HEK293 (cell line): ENCODE results near the gene VPS13C.

Experiments used
- ZNF223 ChIP-seq: fragments of 450-650 bp; formaldehyde crosslinking; IDR thresholded peaks from 2 replicates; pipeline ENCODE4 v1.5.1; 2016; ENCODE audit warnings: missing biosample characterization, missing genetic modification characterization
- ZNF292 ChIP-seq: fragments of 450-650 bp; formaldehyde crosslinking; IDR thresholded peaks from 2 replicates; pipeline ENCODE4 v1.5.1; 2016; ENCODE audit warnings: low read depth, missing biosample characterization, missing genetic modification characterization, borderline replicate concordance
- ZNF473 ChIP-seq: fragments of 450-650 bp; formaldehyde crosslinking; IDR thresholded peaks from 2 replicates; pipeline ENCODE4 v1.5.1; 2017; ENCODE audit warnings: missing biosample characterization, missing genetic modification characterization
- TF ChIP-seq, protein P1 (sequence below): fragments of 450-650 bp; formaldehyde crosslinking; IDR thresholded peaks from 2 replicates; pipeline ENCODE4 v1.5.1; 2016; ENCODE audit warnings: missing biosample characterization, missing genetic modification characterization
- TF ChIP-seq, protein P2 (sequence below): fragments of 450-650 bp; formaldehyde crosslinking; optimal IDR thresholded peaks from 2 replicates; pipeline ENCODE3; 2016; ENCODE audit warnings: missing biosample characterization, mild to moderate bottlenecking, missing genetic modification characterization
- TF ChIP-seq, protein P3 (sequence below): fragments of 450-650 bp; formaldehyde crosslinking; IDR thresholded peaks from 2 replicates; pipeline ENCODE4 v1.5.1; 2016; ENCODE audit warnings: missing biosample characterization, missing genetic modification characterization

DNA sequence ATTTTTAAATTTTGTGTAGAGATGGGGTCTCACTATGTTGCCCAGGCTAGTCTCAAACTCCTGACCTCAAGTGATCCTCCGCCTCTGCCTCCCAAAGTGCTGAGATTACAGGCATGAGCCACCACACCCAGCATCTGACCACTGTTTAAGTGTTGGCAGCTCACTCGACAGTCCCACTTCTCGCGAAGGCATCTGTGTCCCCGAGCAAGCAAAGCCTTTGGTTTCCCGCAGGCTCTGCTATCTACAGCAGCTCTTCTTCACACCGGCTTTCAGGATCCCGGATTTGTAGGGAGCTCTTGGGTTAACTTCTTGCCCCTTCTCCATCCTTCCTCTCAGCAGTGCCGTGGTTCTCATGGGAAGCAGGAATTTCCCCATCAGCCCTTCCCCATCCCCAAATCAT, 240.9 kb downstream of the VPS13C start:
- TF ChIP-seq, protein P1, sequence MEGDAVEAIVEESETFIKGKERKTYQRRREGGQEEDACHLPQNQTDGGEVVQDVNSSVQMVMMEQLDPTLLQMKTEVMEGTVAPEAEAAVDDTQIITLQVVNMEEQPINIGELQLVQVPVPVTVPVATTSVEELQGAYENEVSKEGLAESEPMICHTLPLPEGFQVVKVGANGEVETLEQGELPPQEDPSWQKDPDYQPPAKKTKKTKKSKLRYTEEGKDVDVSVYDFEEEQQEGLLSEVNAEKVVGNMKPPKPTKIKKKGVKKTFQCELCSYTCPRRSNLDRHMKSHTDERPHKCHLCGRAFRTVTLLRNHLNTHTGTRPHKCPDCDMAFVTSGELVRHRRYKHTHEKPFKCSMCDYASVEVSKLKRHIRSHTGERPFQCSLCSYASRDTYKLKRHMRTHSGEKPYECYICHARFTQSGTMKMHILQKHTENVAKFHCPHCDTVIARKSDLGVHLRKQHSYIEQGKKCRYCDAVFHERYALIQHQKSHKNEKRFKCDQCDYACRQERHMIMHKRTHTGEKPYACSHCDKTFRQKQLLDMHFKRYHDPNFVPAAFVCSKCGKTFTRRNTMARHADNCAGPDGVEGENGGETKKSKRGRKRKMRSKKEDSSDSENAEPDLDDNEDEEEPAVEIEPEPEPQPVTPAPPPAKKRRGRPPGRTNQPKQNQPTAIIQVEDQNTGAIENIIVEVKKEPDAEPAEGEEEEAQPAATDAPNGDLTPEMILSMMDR (tag by site-specific recombination): no peak
- TF ChIP-seq, protein P2, sequence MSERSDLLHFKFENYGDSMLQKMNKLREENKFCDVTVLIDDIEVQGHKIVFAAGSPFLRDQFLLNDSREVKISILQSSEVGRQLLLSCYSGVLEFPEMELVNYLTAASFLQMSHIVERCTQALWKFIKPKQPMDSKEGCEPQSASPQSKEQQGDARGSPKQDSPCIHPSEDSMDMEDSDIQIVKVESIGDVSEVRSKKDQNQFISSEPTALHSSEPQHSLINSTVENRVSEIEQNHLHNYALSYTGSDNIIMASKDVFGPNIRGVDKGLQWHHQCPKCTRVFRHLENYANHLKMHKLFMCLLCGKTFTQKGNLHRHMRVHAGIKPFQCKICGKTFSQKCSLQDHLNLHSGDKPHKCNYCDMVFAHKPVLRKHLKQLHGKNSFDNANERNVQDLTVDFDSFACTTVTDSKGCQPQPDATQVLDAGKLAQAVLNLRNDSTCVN (tag by site-specific recombination): no peak
- TF ChIP-seq ZNF473 (tag by site-specific recombination): no peak
- TF ChIP-seq ZNF292 (tag by site-specific recombination): no peak
- no peak for TF ChIP-seq ZNF223
- TF ChIP-seq, protein P3, sequence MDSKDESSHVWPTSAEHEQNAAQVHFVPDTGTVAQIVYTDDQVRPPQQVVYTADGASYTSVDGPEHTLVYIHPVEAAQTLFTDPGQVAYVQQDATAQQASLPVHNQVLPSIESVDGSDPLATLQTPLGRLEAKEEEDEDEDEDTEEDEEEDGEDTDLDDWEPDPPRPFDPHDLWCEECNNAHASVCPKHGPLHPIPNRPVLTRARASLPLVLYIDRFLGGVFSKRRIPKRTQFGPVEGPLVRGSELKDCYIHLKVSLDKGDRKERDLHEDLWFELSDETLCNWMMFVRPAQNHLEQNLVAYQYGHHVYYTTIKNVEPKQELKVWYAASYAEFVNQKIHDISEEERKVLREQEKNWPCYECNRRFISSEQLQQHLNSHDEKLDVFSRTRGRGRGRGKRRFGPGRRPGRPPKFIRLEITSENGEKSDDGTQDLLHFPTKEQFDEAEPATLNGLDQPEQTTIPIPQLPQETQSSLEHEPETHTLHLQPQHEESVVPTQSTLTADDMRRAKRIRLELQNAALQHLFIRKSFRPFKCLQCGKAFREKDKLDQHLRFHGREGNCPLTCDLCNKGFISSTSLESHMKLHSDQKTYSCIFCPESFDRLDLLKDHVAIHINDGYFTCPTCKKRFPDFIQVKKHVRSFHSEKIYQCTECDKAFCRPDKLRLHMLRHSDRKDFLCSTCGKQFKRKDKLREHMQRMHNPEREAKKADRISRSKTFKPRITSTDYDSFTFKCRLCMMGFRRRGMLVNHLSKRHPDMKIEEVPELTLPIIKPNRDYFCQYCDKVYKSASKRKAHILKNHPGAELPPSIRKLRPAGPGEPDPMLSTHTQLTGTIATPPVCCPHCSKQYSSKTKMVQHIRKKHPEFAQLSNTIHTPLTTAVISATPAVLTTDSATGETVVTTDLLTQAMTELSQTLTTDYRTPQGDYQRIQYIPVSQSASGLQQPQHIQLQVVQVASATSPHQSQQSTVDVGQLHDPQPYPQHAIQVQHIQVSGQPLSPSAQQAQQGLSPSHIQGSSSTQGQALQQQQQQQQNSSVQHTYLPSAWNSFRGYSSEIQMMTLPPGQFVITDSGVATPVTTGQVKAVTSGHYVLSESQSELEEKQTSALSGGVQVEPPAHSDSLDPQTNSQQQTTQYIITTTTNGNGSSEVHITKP: no peak
